ENCODE results near the gene ULK4.
"Not testable (repeated sequence)": the region's sequence is repeated elsewhere in the genome, so short reads cannot be mapped to it uniquely, and the experiment has no call there.

ULK4 gene

GRCh38 chr3:41683666-41684350 is 278.1 kb downstream of the ULK4 start:
- no peak for DNase-seq

GRCh38 chr3:41682996-41683395 is 278.9 kb downstream of the ULK4 start:
- no peak for DNase-seq

- no peak for DNase-seq
Observed at GRCh38 chr3:41682382-41682781, 279.5 kb downstream of the ULK4 start.

GRCh38 chr3:41681479-41681878 is 280.4 kb downstream of the ULK4 start:
- no peak for DNase-seq

- no peak for DNase-seq
Observed at GRCh38 chr3:41679374-41679773, 282.5 kb downstream of the ULK4 start.

- DNase-seq: not testable (repeated sequence)
Observed at GRCh38 chr3:41675102-41675501, 286.8 kb downstream of the ULK4 start.

GRCh38 chr3:41674449-41674848 is 287.5 kb downstream of the ULK4 start:
- DNase-seq: no peak

GRCh38 chr3:41673650-41674049 is 288.3 kb downstream of the ULK4 start:
- DNase-seq: no peak

- no peak for DNase-seq
Observed at GRCh38 chr3:41668379-41668778, 293.5 kb downstream of the ULK4 start.

- no peak for DNase-seq
Observed at GRCh38 chr3:41662288-41662687, 299.6 kb downstream of the ULK4 start.

- DNase-seq: no peak
Observed at GRCh38 chr3:41661796-41662195, 300.1 kb downstream of the ULK4 start.

- DNase-seq: no peak
Observed at GRCh38 chr3:41660510-41660909, 301.4 kb downstream of the ULK4 start.

- DNase-seq: no peak
Observed at GRCh38 chr3:41653571-41654239, 308.2 kb downstream of the ULK4 start.

- no peak for DNase-seq
Observed at GRCh38 chr3:41652931-41653330, 309.0 kb downstream of the ULK4 start.

- no peak for DNase-seq
Observed at GRCh38 chr3:41652506-41652905, 309.4 kb downstream of the ULK4 start.

GRCh38 chr3:41651718-41652117 is 310.2 kb downstream of the ULK4 start:
- DNase-seq: no peak

GRCh38 chr3:41650406-41650805 is 311.5 kb downstream of the ULK4 start:
- DNase-seq: no peak

- DNase-seq: no peak
Observed at GRCh38 chr3:41649129-41649739, 312.7 kb downstream of the ULK4 start.

GRCh38 chr3:41647730-41648129 is 314.2 kb downstream of the ULK4 start:
- DNase-seq: not testable (repeated sequence)

GRCh38 chr3:41640076-41640475 is 321.8 kb downstream of the ULK4 start:
- no peak for DNase-seq

- no peak for DNase-seq
Observed at GRCh38 chr3:41638381-41638780, 323.5 kb downstream of the ULK4 start.

GRCh38 chr3:41632700-41633099 is 329.2 kb downstream of the ULK4 start:
- no peak for DNase-seq

GRCh38 chr3:41630708-41631107 is 331.2 kb downstream of the ULK4 start:
- DNase-seq: no peak

GRCh38 chr3:41629986-41630385 is 331.9 kb downstream of the ULK4 start:
- DNase-seq: no peak

Data from CD4-positive, alpha-beta T cell treated with Interleukin-17A for 4 hours (primary cell).